A549 (cell line): ENCODE data around the gene MED12L.
"Not testable (repeated sequence)": the region's sequence is repeated elsewhere in the genome, so short reads cannot be mapped to it uniquely, and the experiment has no call there.

ENCODE experiments used
- EP300 ChIP-seq, 2 experiments: fragments of >200 bp; sonication (Bioruptor Twin); formaldehyde crosslinking; IDR thresholded peaks; 2 replicates in 1 of 2; 3 replicates in 1 of 2; pipeline ENCODE4 v1.6.1; 2016 to 2017
- HOXB13 ChIP-seq: fragments of 250-450 bp; sonication (Bioruptor Pico); IDR thresholded peaks from 2 replicates; pipeline ENCODE4 v1.5.0; 2020; ENCODE audit warnings: low read depth, mild to moderate bottlenecking, moderate library complexity
- TF ChIP-seq, protein P1 (sequence below): fragments of >200 bp; sonication (Bioruptor Twin); formaldehyde crosslinking; IDR thresholded peaks from 3 replicates; pipeline ENCODE4 v1.5.1; 2016

DNA sequence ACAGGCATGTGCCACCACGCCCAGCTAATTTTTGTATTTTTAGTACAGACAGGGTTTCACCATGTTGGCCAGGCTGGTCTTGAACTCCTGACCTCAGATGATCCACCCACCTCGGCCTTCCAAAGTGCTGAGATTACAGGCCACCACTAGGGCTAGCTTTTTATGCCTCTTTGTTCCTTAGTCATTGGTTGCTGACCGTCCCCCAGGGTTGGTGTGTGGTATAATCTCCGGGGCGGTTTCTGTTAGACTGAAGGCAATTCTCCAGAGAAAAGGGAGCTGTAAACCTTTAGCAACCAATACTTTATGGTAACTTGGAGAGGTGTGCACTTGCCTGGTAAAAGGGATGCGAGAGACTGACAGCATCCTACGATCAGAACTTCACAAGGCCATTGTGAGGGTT, 12.6 kb upstream of the MED12L start:
- TF ChIP-seq, protein P1, sequence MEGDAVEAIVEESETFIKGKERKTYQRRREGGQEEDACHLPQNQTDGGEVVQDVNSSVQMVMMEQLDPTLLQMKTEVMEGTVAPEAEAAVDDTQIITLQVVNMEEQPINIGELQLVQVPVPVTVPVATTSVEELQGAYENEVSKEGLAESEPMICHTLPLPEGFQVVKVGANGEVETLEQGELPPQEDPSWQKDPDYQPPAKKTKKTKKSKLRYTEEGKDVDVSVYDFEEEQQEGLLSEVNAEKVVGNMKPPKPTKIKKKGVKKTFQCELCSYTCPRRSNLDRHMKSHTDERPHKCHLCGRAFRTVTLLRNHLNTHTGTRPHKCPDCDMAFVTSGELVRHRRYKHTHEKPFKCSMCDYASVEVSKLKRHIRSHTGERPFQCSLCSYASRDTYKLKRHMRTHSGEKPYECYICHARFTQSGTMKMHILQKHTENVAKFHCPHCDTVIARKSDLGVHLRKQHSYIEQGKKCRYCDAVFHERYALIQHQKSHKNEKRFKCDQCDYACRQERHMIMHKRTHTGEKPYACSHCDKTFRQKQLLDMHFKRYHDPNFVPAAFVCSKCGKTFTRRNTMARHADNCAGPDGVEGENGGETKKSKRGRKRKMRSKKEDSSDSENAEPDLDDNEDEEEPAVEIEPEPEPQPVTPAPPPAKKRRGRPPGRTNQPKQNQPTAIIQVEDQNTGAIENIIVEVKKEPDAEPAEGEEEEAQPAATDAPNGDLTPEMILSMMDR = not testable (repeated sequence)
- TF ChIP-seq HOXB13; EP300 (IDR thresholded peaks at IDR 0.05): not testable (repeated sequence)
